HG02852 (cell line): ENCODE measurements around the gene KRTAP6-3.

Source experiments
- ATAC-seq: cut with Tn5 transposase; IDR thresholded peaks from one replicate; pipeline ENCODE4 v1.9.1; 2021; ENCODE audit warnings: mild to moderate bottlenecking, moderate library complexity; ENCODE audit not compliant: unreplicated experiment

The KRTAP6-3 gene

DNA sequence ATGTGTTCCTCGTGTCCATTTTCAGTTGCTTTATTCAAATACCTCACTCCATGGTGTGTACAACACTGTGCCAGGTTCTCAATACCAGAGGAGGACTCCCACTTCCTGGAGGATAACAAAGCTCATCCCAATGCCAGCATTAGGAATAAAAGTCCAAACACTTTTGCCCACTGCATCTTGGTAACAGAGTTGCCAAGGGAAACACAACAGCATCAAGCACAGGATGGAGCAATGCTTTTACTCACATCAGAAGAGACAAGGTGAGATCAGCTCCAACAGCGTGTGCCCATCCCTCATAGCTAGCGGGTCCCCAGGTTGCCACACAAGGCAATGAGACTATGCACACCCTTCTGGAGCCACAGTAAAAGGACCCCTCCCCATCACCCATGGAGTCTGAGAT, 31.1 kb downstream of the KRTAP6-3 start:
- no peak for ATAC-seq

DNA sequence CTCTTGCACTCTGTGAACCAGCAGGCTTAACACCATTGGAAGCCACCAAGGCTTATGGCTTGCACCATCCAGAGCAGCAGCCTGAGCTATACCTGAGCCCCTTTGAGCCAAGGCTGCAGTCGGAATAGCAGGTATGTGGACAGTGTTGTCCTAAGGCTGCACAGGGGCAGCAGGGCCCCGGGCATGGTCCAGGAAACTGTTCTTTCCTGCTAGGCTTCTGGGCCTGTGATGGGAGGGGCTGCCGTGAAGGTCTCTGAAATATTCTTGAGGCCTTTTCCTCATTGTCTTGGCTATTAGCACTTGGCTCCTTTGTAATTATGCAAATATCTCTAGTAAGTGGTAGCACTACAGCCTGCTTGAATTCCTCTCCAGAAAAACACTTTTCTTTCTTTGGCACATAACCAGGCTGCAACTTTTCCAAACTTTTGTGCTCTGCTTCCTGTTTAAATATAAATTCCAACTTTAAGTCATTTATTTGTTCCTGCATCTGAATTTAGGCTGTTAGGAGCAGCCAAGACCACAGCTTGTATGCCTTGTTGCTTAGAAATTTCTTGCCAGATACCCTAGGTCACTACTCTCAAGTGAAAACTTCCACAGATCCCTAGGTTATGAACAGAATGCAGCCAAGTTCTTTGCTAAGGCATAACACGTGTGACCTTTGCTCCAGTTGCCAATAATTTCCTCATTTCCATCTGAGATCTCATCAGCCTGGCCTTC, 33.4 kb downstream of the KRTAP6-3 start:
- ATAC-seq: no peak

DNA sequence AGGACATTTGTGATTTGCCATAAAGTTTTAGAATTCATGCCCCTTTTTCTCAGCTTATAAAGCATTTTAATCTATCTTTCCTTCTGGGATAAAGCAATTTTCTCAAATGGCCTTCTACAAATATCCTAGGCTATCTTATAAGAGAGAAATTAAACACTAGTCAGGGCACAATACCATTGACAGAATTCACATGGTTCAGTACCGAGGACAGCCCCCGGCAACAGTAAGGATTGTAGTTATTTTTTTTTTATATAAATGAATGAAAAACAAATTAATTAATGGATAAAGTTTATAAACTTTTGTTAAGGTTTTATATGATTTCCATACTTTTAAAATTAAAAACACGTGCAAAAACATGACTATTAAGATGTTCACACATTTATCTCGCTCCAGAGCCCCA, 35.9 kb downstream of the KRTAP6-3 start:
- no peak for ATAC-seq

DNA sequence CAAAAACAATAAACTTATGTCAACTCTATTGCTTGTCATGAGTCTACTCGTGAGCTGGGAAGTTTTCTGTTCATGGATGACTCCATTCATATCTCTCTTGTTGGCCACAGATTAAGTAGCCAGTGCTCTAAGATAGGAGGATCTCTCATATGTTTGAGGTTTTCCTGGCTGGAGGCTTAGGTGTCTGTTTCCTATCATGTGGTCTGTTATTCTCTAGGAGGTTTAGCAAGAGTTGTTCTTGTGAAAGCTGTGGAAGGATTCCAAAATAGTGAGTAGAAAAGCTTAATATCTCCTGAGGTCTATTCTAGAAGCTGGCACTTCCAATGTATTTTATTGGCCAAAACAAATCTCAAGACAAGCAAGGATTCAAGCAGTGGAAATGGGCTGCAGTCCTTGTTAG, 37.0 kb downstream of the KRTAP6-3 start:
- ATAC-seq: no peak

DNA sequence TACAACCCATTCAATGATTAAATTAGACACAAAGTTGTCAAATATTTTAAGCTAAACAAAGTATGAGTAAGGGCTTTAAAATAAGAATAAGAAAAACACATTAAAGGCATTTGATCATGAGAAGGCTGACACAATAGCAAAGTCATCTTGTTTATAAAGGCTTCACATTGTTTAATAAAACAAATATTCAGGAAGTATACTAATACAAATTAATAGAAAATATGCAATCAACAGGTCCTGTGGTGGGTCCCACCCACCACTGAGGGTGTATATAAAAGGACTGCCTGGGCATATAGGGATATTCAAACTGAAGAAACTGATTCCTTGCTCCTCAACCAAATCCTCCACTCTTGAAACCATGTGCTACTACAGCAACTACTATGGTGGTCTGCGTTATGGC, 42.7 kb downstream of the KRTAP6-3 start, which contains the start of gene KRTAP20-2:
KRTAP20-2 (plus strand) TSS at position 301 of the 400 bp plus-strand sequence; CDS start at position 359, 58 bp downstream.
- no peak for ATAC-seq

DNA sequence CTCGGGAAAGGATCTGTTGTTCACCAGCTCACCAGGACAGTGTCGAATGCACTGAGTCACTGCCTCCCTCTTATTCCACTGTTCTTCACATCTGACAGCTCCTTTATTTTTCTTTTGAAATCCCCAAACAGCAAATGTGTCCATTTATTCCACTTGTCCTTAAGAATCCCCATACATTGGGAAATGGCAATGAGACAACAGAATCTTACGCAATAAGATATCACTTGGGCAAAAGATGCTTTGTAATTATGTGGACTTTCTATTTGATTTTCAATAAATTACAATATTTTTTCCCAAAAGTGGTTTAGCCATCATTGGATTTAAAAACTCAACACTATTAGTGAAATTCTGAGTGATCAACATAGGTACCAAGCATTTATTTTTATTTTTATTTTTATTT, 46.4 kb downstream of the KRTAP6-3 start:
- no peak for ATAC-seq

DNA sequence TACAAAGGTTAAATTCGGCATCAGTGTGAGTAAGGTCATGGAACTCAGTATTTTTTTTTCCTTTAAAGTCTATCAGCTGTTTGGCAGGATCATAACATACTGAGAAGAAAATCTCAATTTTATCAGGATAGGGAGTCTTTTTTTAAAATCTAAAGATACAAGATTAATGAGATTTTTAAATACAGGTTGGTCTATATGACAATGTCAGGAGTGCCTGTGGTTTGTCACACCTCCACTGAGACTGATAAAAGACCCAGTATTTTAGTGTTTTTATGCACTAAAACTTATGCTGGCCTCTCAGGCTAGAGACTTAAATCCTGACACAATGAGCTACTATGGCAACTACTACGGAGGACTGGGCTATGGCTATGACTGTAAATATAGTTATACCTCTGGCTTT, 50.3 kb downstream of the KRTAP6-3 start, which contains the start of gene KRTAP20-3:
KRTAP20-3 (plus strand) TSS at position 301 of the 400 bp plus-strand sequence.
- ATAC-seq: no peak
